Heart left ventricle (tissue), 16 donors: ENCODE measurements around the gene EMX1. TPM values are rescaled to one million over a fixed set of nuclear protein-coding genes. Genes with fewer than 3 reads are reported as not detected.

Experiments
- ATAC-seq, 4 donors: fragments of 200-7000 bp; cut with Tn5 transposase; one replicate each; pipeline ENCODE4 v1.9.1; 2020 to 2022; ENCODE audit warnings: moderate library complexity in 4 of 4, mild to moderate bottlenecking in 3 of 4, moderate number of reproducible peaks in 1 of 4
- DNase-seq, 5 donors: peaks; one replicate each; pipeline ENCODE4 v3.0.0-alpha.2; 2020
- H3K27ac ChIP-seq, 12 donors: fragments of 200-600 bp; sonication (generic) in 4 of 12; one replicate each; pipeline versions ENCODE4 v1.5.0 to v1.8.0; 2016 to 2022; ENCODE audit warnings: mild to moderate bottlenecking in 2 of 12
- H3K27me3 ChIP-seq, 9 donors: fragments of 200-600 bp; sonication (generic) in 2 of 9; one replicate each; pipeline versions ENCODE4 v1.5.1 to v1.8.0; 2016 to 2022; ENCODE audit warnings: mild to moderate bottlenecking in 3 of 9
- H3K36me3 ChIP-seq, 9 donors: fragments of 200-600 bp; sonication (generic) in 2 of 9; one replicate each; pipeline versions ENCODE4 v1.5.0 to v1.8.0; 2018 to 2022; ENCODE audit warnings: mild to moderate bottlenecking in 2 of 9
- H3K4me1 ChIP-seq, 12 donors: fragments of 200-600 bp; sonication (generic) in 4 of 12; one replicate each; pipeline versions ENCODE4 v1.5.0 to v1.8.0; 2016 to 2022; ENCODE audit warnings: mild to moderate bottlenecking in 3 of 12
- H3K4me3 ChIP-seq, 12 donors: fragments of 200-600 bp; sonication (generic) in 4 of 12; one replicate each; pipeline versions ENCODE4 v1.5.0 to v1.8.0; 2017 to 2022; ENCODE audit warnings: mild to moderate bottlenecking in 9 of 12, moderate library complexity in 4 of 12
- H3K9me3 ChIP-seq, 12 donors: fragments of 200-600 bp; sonication (generic) in 4 of 12; one replicate each; pipeline versions ENCODE4 v1.5.0 to v1.8.0; 2016 to 2022; ENCODE audit warnings: mild to moderate bottlenecking in 1 of 12
- POLR2A ChIP-seq, 2 donors: fragments of 450-650 bp; IDR thresholded peaks; one replicate each; pipeline ENCODE4 v1.6.1; 2017; ENCODE audit warnings: antibody characterized with exemption in 2 of 2, mild to moderate bottlenecking in 2 of 2, moderate library complexity in 2 of 2
- WGBS, 4 donors: extraction: QIAGEN DNeasy Blood & Tissue Kit in 2 of 4; methylation state at CpG; one replicate each; pipeline versions ENCODE4 v1.1.5 to v1.1.7; 2013 to 2018; 5-methylcytosine and 5-hydroxymethylcytosine counted together
- intact Hi-C, 10 donors: fragments of 100-400 bp; cut with DNase I; formaldehyde crosslinking; loops; one replicate each; pipeline versions ENCODE4 v1.11.1 to v1.14.2; 2022
- polyA plus RNA-seq, 2 donors: library from polyadenylated mRNA; stranded (reverse); fragments of 200-250 nt; gene quantifications; one replicate each; pipeline ENCODE4 v1.2.3, GENCODE V29; 2013
- total RNA-seq, 9 donors: library from RNA; depleted of rRNA in 2 of 9; stranded (reverse); fragments of >200 nt in 2 of 9; fragmentation: NEBNext Ultra II Directional in 3 of 9; extraction: Animal tissue kit (Norgen Biotek cat#: 25700) in 3 of 9; gene quantifications; one replicate each; pipeline versions ENCODE4 v1.1.0 to v1.2.4, GENCODE V29; 2016 to 2023
- TF ChIP-seq, protein P1 (sequence below), 12 donors: fragments of 200-600 bp; sonication (generic) in 4 of 12; IDR thresholded peaks; one replicate each; pipeline versions ENCODE4 v1.5.0 to v1.8.0; 2018 to 2022; ENCODE audit warnings: antibody characterized with exemption in 12 of 12, mild to moderate bottlenecking in 5 of 12
- donor health status: ischemic (EF 13 %, LVEDD 7.1; RV severe dilation, severe dysfunction).
- donor health status: healthy with polysubstance abuse.
- donor health status: DM: no; HTN: yes; CAD: no.
- donor health status: DM: no; HTN: no; CAD: no.
- donor health status: ischemic (EF 25% LVEDD 6.9; RV normal size, moderate dysfunction).
- donor health status: ischemic (EF 25% LVEDD 5.7; RV mildly dilated, moderate dysfunction).
- donor health status: healthy.
- donor health status: DM: yes; HTN: yes; CAD: no.
- donor health status: ischemic (EF 35%, LVEDD 5.7; RV mildly dilated, moderate dysfunction).
- donor health status: nonischemic (EF 11% LVEDD 7.7; RV severe dilation, severe dysfunction).
- donor health status: DM: yes; HTN: yes; CAD: no.
- donor health status: PGD.
- donor health status: ischemic (EF 29% LVEDD 5.4; RV normal size, mild dysfunction).
- donor health status: nonischemic (EF 23%, LVEDD 6.1; RV moderate dilation, normal function).

The EMX1 gene
- total and polyA plus RNA-seq, 11 donors: not detected

DNA sequence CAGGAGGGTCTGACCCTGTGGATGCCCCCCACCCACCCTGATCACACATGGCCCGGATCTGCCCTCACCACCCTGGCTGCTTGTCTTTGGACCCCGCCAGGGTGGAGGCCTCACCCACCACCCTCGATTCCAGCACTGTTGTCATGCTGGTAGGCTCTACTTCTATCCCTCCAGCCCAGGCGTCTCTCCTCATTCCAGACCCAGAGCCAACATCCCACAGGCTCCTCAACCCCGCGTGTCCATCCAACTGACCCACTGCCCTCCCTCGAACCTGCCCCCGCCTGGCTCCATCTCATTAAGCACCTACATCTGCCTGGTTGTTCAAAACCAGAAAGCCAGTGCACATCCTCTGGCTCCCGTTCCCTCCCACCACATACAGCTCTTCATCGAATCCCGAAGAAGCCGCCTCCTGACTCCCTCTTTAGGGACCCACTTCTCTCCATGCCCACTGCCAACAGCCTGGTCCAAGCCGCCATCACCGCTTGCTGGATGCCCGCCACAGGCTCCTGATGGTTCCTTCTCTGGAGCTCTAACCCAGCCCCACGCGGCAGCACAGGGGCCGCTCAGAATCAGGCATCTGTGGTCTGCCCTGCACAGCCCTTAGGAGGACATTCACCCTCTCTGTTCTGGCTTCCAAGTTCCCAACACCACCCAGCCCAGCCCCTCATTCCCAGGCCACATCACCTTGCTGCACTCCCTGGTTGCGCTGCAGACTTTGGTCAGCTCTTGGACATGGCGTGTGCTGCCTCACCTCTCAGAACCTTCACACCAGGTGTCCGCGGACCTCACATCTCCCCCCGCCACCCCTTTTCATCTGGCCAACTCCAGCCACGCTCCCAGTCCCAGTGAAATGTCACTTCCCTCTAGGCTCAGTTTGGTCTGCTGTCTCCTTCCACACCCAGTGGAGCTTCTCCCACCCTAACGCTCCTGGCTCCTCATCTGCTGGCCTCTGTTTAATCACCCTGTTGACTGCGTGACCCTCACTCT is 43.0 kb downstream of the EMX1 start:
- peak in 2 of 5 donors; percentile 13 to 18 for DNase-seq
- H3K27ac ChIP-seq: no peak overlapping the region
- no peaks in the 10 kb centered on the region for H3K9me3 ChIP-seq
- TF ChIP-seq, protein P1, sequence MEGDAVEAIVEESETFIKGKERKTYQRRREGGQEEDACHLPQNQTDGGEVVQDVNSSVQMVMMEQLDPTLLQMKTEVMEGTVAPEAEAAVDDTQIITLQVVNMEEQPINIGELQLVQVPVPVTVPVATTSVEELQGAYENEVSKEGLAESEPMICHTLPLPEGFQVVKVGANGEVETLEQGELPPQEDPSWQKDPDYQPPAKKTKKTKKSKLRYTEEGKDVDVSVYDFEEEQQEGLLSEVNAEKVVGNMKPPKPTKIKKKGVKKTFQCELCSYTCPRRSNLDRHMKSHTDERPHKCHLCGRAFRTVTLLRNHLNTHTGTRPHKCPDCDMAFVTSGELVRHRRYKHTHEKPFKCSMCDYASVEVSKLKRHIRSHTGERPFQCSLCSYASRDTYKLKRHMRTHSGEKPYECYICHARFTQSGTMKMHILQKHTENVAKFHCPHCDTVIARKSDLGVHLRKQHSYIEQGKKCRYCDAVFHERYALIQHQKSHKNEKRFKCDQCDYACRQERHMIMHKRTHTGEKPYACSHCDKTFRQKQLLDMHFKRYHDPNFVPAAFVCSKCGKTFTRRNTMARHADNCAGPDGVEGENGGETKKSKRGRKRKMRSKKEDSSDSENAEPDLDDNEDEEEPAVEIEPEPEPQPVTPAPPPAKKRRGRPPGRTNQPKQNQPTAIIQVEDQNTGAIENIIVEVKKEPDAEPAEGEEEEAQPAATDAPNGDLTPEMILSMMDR (IDR thresholded peaks at IDR 0.05): no peak
- no peak for TF ChIP-seq POLR2A (IDR thresholded peaks at IDR 0.05)
- no peak for ATAC-seq
- WGBS, 4 donors: 94 to 97% (median 95%) methylated on average over 26 of the region's 26 CpGs
- intact Hi-C loops: no loop called here
- H3K36me3 ChIP-seq: peaks cover 0 to 8% (median 0%) of the 10 kb centered on the region in 9 donors
- no peak overlapping the region for H3K4me3 ChIP-seq
- peaks cover 0 to 21% (median 0%) of the 10 kb centered on the region in 12 donors for H3K4me1 ChIP-seq
- H3K27me3 ChIP-seq: no peaks in the 10 kb centered on the region

DNA sequence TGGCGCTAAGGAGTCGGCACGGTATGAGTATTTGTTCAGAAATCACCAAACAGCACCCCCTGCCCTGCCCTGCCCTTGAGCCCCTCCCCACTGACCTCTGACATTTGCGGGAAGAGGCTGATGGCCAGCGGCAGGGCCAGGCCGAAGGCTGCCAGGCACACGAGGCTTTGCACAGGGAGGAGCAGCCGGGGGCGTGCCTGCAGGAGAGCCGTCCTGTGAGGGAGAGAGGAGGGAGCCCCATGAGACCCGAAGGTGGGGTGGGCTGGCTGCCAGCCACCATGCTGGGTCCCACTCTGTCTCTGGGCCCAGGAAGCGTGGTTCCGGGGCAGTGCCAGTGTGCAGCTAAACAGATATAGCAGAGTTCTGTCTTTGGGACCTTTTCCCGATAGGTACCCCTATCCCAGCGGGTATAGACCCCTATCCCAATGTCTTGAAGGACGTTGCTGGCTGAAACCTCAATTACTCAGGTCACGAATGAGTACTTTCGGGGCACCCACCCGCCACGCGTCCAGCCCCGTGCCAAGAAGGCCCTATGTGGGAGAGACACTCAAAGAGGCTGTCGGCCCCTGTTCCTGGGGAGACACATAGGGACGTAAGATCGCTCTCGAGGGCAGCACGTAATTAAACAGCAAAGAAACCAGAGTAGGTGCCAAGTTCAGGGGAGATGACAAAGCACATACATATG is 43.9 kb downstream of the EMX1 start:
- Histone ChIP-seq H3K27me3 (no peaks in the 10 kb centered on the region), H3K27ac (no peak overlapping the region), H3K9me3 (no peaks in the 10 kb centered on the region), H3K4me3 (no peak overlapping the region), H3K4me1 (peaks cover 0 to 21% (median 0%) of the 10 kb centered on the region in 12 donors), H3K36me3 (peaks cover 0 to 8% (median 0%) of the 10 kb centered on the region in 9 donors)
- 94 to 98% (median 94%) methylated on average over 15 to 27 of the region's 27 CpGs for WGBS, 4 donors
- DNase-seq (peak in 1 of 5 donors; percentile 16), ATAC-seq (no peak)
- TF ChIP-seq POLR2A (IDR thresholded peaks at IDR 0.05): no peak
- TF ChIP-seq, protein P1 (IDR thresholded peaks at IDR 0.05): no peak
- intact Hi-C loops: no loop called here

DNA sequence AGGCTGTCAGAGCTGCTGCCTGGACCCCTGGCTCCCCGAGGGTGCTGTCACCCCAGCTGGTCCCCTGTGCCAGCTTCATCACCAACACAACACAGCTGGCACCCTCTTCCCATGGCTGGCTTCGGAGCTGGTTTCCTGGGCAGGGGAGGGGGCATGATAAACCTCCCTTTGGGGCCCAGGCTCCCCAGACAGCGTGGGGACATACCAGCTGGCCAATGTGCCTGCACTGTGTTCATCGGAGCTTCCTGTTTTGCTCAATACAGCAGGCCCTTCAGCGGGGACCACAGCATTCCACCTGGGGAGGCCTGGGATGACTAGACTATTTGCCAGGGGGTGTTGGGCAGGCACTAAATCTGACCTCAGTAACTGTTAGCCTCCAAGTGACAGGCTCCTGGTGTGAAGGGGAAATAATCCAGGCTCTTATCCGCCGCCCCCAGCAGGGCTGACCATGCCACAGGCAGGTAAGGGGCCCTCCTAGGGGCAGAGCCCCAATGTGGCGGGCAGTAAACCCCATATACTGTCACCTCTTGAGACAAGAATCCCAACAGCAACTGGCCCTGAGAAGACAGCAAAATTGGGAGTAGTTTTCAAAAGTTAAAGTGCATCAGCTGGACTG is 44.6 kb downstream of the EMX1 start:
- H3K4me1 ChIP-seq: peaks cover 0 to 17% (median 0%) of the 10 kb centered on the region in 12 donors
- no peak for TF ChIP-seq POLR2A (IDR thresholded peaks at IDR 0.05)
- TF ChIP-seq, protein P1 (IDR thresholded peaks at IDR 0.05): no peak
- H3K9me3 ChIP-seq: no peaks in the 10 kb centered on the region
- WGBS, 4 donors: 87 to 89% (median 89%) methylated on average over 5 to 8 of the region's 8 CpGs
- H3K27ac ChIP-seq: no peak overlapping the region
- peak in 1 of 5 donors; percentile 15 for DNase-seq
- ATAC-seq: no peak
- H3K4me3 ChIP-seq: no peak overlapping the region
- H3K36me3 ChIP-seq: peaks cover 0 to 8% (median 0%) of the 10 kb centered on the region in 9 donors
- H3K27me3 ChIP-seq: no peaks in the 10 kb centered on the region
- intact Hi-C loops: no loop called here
